ENCODE measurements around the gene RAB6D.

- TF ChIP-seq ZNF138 (CRISPR knock-in tag; conservative IDR thresholded peaks at IDR 0.05) (no peak), NFYB (CRISPR knock-in tag; conservative IDR thresholded peaks at IDR 0.05; ENCODE audit: low read depth) (no peak), MAX (CRISPR knock-in tag; IDR thresholded peaks at IDR 0.05) (no peak), ZNF281 (CRISPR knock-in tag; IDR thresholded peaks at IDR 0.05) (no peak)
- TF ChIP-seq, protein P1, sequence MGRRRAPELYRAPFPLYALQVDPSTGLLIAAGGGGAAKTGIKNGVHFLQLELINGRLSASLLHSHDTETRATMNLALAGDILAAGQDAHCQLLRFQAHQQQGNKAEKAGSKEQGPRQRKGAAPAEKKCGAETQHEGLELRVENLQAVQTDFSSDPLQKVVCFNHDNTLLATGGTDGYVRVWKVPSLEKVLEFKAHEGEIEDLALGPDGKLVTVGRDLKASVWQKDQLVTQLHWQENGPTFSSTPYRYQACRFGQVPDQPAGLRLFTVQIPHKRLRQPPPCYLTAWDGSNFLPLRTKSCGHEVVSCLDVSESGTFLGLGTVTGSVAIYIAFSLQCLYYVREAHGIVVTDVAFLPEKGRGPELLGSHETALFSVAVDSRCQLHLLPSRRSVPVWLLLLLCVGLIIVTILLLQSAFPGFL (CRISPR knock-in tag; IDR thresholded peaks at IDR 0.05; ENCODE audit: borderline replicate concordance): no peak
- TF ChIP-seq, protein P2, sequence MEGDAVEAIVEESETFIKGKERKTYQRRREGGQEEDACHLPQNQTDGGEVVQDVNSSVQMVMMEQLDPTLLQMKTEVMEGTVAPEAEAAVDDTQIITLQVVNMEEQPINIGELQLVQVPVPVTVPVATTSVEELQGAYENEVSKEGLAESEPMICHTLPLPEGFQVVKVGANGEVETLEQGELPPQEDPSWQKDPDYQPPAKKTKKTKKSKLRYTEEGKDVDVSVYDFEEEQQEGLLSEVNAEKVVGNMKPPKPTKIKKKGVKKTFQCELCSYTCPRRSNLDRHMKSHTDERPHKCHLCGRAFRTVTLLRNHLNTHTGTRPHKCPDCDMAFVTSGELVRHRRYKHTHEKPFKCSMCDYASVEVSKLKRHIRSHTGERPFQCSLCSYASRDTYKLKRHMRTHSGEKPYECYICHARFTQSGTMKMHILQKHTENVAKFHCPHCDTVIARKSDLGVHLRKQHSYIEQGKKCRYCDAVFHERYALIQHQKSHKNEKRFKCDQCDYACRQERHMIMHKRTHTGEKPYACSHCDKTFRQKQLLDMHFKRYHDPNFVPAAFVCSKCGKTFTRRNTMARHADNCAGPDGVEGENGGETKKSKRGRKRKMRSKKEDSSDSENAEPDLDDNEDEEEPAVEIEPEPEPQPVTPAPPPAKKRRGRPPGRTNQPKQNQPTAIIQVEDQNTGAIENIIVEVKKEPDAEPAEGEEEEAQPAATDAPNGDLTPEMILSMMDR (IDR thresholded peaks at IDR 0.05): no peak
- TF ChIP-seq, protein P3, sequence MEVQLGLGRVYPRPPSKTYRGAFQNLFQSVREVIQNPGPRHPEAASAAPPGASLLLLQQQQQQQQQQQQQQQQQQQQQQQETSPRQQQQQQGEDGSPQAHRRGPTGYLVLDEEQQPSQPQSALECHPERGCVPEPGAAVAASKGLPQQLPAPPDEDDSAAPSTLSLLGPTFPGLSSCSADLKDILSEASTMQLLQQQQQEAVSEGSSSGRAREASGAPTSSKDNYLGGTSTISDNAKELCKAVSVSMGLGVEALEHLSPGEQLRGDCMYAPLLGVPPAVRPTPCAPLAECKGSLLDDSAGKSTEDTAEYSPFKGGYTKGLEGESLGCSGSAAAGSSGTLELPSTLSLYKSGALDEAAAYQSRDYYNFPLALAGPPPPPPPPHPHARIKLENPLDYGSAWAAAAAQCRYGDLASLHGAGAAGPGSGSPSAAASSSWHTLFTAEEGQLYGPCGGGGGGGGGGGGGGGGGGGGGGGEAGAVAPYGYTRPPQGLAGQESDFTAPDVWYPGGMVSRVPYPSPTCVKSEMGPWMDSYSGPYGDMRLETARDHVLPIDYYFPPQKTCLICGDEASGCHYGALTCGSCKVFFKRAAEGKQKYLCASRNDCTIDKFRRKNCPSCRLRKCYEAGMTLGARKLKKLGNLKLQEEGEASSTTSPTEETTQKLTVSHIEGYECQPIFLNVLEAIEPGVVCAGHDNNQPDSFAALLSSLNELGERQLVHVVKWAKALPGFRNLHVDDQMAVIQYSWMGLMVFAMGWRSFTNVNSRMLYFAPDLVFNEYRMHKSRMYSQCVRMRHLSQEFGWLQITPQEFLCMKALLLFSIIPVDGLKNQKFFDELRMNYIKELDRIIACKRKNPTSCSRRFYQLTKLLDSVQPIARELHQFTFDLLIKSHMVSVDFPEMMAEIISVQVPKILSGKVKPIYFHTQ (CRISPR knock-in tag; IDR thresholded peaks at IDR 0.05): no peak
Observed at GRCh38 chr2:131404753-131405152, 40.8 kb upstream of the RAB6D start.
